ENCODE data around the gene MOGAT3. TPM values are rescaled to one million over a fixed set of nuclear protein-coding genes. Genes with fewer than 3 reads are reported as not detected.

The MOGAT3 gene
- total and polyA plus RNA-seq, 2 experiments from 2014 or later: 0.44 TPM; not detected in 1

- Mint-ChIP-seq H3K27ac (no peak overlapping the region), H3K36me3 (ENCODE audit: low read depth) (peaks cover 2% of the 10 kb centered on the region; the same call in 1 of the 3 replicates), H3K9me3 (no peaks in the 10 kb centered on the region), H3K27me3 (ENCODE audit: insufficient read depth, low read depth, poor library complexity) (peaks cover 20% of the 10 kb centered on the region), H3K4me1 (peaks cover 18% of the 10 kb centered on the region), H3K4me3 (peak overlapping the region; percentile 36; the same call in 1 of the 3 replicates)
- H3K36me3 ChIP-seq (ENCODE audit: insufficient read depth): no peaks in the 10 kb centered on the region
- peak overlapping the region; percentile 86 for H3K4me2 ChIP-seq
- no peak for DNase-seq (ENCODE audit: low spot score)
- H3K79me2 ChIP-seq (replicated peaks; ENCODE audit: insufficient read depth): no peaks in the 10 kb centered on the region
- H2AFZ ChIP-seq: peak overlapping the region; percentile 93
- H4K20me1 ChIP-seq (replicated peaks; ENCODE audit: insufficient read depth): no peaks in the 10 kb centered on the region
- TF ChIP-seq STAT1 (IDR thresholded peaks at IDR 0.05; ENCODE audit: unreplicated experiment): no peak
- TF ChIP-seq ZNF331 (CRISPR knock-in tag; IDR thresholded peaks at IDR 0.05; ENCODE audit: low read depth): no peak
- TF ChIP-seq CTCF (conservative IDR thresholded peaks at IDR 0.05; ENCODE audit: low read depth in 2 of 2): no peak
- no peak for TF ChIP-seq JUNB (IDR thresholded peaks at IDR 0.05; ENCODE audit: unreplicated experiment)
- TF ChIP-seq, protein P1, sequence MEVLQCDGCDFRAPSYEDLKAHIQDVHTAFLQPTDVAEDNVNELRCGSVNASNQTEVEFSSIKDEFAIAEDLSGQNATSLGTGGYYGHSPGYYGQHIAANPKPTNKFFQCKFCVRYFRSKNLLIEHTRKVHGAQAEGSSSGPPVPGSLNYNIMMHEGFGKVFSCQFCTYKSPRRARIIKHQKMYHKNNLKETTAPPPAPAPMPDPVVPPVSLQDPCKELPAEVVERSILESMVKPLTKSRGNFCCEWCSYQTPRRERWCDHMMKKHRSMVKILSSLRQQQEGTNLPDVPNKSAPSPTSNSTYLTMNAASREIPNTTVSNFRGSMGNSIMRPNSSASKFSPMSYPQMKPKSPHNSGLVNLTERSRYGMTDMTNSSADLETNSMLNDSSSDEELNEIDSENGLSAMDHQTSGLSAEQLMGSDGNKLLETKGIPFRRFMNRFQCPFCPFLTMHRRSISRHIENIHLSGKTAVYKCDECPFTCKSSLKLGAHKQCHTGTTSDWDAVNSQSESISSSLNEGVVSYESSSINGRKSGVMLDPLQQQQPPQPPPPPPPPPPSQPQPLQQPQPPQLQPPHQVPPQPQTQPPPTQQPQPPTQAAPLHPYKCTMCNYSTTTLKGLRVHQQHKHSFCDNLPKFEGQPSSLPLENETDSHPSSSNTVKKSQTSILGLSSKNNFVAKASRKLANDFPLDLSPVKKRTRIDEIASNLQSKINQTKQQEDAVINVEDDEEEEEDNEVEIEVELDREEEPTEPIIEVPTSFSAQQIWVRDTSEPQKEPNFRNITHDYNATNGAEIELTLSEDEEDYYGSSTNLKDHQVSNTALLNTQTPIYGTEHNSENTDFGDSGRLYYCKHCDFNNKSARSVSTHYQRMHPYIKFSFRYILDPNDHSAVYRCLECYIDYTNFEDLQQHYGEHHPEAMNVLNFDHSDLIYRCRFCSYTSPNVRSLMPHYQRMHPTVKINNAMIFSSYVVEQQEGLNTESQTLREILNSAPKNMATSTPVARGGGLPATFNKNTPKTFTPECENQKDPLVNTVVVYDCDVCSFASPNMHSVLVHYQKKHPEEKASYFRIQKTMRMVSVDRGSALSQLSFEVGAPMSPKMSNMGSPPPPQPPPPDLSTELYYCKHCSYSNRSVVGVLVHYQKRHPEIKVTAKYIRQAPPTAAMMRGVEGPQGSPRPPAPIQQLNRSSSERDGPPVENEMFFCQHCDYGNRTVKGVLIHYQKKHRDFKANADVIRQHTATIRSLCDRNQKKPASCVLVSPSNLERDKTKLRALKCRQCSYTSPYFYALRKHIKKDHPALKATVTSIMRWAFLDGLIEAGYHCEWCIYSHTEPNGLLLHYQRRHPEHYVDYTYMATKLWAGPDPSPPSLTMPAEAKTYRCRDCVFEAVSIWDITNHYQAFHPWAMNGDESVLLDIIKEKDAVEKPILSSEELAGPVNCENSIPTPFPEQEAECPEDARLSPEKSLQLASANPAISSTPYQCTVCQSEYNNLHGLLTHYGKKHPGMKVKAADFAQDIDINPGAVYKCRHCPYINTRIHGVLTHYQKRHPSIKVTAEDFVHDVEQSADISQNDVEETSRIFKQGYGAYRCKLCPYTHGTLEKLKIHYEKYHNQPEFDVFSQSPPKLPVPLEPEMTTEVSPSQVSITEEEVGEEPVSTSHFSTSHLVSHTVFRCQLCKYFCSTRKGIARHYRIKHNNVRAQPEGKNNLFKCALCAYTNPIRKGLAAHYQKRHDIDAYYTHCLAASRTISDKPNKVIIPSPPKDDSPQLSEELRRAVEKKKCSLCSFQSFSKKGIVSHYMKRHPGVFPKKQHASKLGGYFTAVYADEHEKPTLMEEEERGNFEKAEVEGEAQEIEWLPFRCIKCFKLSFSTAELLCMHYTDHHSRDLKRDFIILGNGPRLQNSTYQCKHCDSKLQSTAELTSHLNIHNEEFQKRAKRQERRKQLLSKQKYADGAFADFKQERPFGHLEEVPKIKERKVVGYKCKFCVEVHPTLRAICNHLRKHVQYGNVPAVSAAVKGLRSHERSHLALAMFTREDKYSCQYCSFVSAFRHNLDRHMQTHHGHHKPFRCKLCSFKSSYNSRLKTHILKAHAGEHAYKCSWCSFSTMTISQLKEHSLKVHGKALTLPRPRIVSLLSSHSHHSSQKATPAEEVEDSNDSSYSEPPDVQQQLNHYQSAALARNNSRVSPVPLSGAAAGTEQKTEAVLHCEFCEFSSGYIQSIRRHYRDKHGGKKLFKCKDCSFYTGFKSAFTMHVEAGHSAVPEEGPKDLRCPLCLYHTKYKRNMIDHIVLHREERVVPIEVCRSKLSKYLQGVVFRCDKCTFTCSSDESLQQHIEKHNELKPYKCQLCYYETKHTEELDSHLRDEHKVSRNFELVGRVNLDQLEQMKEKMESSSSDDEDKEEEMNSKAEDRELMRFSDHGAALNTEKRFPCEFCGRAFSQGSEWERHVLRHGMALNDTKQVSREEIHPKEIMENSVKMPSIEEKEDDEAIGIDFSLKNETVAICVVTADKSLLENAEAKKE (CRISPR knock-in tag; IDR thresholded peaks at IDR 0.05): no peak
- TF ChIP-seq POLR2AphosphoS5 (IDR thresholded peaks at IDR 0.05; ENCODE audit: low read depth): no peak
- TF ChIP-seq, protein P2, sequence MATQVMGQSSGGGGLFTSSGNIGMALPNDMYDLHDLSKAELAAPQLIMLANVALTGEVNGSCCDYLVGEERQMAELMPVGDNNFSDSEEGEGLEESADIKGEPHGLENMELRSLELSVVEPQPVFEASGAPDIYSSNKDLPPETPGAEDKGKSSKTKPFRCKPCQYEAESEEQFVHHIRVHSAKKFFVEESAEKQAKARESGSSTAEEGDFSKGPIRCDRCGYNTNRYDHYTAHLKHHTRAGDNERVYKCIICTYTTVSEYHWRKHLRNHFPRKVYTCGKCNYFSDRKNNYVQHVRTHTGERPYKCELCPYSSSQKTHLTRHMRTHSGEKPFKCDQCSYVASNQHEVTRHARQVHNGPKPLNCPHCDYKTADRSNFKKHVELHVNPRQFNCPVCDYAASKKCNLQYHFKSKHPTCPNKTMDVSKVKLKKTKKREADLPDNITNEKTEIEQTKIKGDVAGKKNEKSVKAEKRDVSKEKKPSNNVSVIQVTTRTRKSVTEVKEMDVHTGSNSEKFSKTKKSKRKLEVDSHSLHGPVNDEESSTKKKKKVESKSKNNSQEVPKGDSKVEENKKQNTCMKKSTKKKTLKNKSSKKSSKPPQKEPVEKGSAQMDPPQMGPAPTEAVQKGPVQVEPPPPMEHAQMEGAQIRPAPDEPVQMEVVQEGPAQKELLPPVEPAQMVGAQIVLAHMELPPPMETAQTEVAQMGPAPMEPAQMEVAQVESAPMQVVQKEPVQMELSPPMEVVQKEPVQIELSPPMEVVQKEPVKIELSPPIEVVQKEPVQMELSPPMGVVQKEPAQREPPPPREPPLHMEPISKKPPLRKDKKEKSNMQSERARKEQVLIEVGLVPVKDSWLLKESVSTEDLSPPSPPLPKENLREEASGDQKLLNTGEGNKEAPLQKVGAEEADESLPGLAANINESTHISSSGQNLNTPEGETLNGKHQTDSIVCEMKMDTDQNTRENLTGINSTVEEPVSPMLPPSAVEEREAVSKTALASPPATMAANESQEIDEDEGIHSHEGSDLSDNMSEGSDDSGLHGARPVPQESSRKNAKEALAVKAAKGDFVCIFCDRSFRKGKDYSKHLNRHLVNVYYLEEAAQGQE (IDR thresholded peaks at IDR 0.05; ENCODE audit: unreplicated experiment): no peak
- no peak for TF ChIP-seq CREB1 (CRISPR knock-in tag; IDR thresholded peaks at IDR 0.05; ENCODE audit: low read depth)
- TF ChIP-seq EZH2 (IDR thresholded peaks at IDR 0.05; ENCODE audit: low read depth, unreplicated experiment): no peak
- TF ChIP-seq NANOG (IDR thresholded peaks at IDR 0.05; ENCODE audit: borderline replicate concordance): no peak
- no peak for TF ChIP-seq ETS1 (IDR thresholded peaks at IDR 0.05)
- TF ChIP-seq ZNF114 (CRISPR knock-in tag; IDR thresholded peaks at IDR 0.05): no peak
- TF ChIP-seq EZH2phosphoT487 (IDR thresholded peaks at IDR 0.05; ENCODE audit: unreplicated experiment): no peak
- H3K4me3 ChIP-seq: peak overlapping the region; percentile 68
- peaks cover 5% of the 10 kb centered on the region for H3F3A ChIP-seq (replicated peaks; ENCODE audit: low read depth)
- no peak overlapping the region for H3K27ac ChIP-seq (ENCODE audit: low read depth)
- peaks cover 25% of the 10 kb centered on the region for H3K27me3 ChIP-seq (ENCODE audit: insufficient read depth)
- peaks cover 16% of the 10 kb centered on the region for H3K4me1 ChIP-seq (ENCODE audit: insufficient read depth)
- H3K9me2 ChIP-seq (ENCODE audit: insufficient read depth): no peaks in the 10 kb centered on the region
- no peak for ATAC-seq
These were observed 1.7 kb upstream of the MOGAT3 start for GRCh38 chr7:101202603-101202918.
